Motor neuron (in vitro differentiated cells): ENCODE measurements around the gene TXK. TPM values are rescaled to one million over a fixed set of nuclear protein-coding genes. Genes with fewer than 3 reads are reported as not detected.

ENCODE experiments used
- ATAC-seq, 8 experiments: fragments of 200-7000 bp; cut with Tn5 transposase; replicated peaks in 6 of 8; 2 replicates each; pipeline ENCODE4 v1.8.0; 2021; ENCODE audit warnings: mild to moderate bottlenecking in 8 of 8, moderate library complexity in 8 of 8
- H3K27ac ChIP-seq, 2 donors: fragments of 250-450 bp; sonication (Bioruptor Pico); 2 replicates each; pipeline ENCODE4 v1.9.0; 2021; ENCODE audit warnings: antibody characterized with exemption in 2 of 2, mild to moderate bottlenecking in 2 of 2, moderate library complexity in 1 of 2
- H3K4me1 ChIP-seq, 2 donors: fragments of 250-450 bp; sonication (Bioruptor Pico); replicated peaks in 1 of 2; 2 replicates each; pipeline ENCODE4 v1.6.1; 2021; ENCODE audit warnings: antibody characterized with exemption in 2 of 2, mild to moderate bottlenecking in 2 of 2, moderate library complexity in 1 of 2
- H3K4me3 ChIP-seq, 5 donors: fragments of 250-450 bp; sonication (Bioruptor Pico); 2 replicates each; pipeline ENCODE4 v1.9.0; 2021; ENCODE audit warnings: antibody characterized with exemption in 5 of 5, mild to moderate bottlenecking in 5 of 5, moderate library complexity in 4 of 5
- WGBS, 10 experiments: fragments of 450-650 bp; shearing (Covaris generic); methylation state at CpG; one replicate each; pipeline ENCODE4 v1.0.0; 2022; 5-methylcytosine and 5-hydroxymethylcytosine counted together
- in situ Hi-C, 9 experiments: fragments of 400-800 bp; cut with MboI; loops; one replicate each; pipeline ENCODE4 v1.15.0; 2021; ENCODE audit warnings: low sequenced_read_pairs in 9 of 9, low pct_unique_long_range_greater_than_20kb in 2 of 9; ENCODE audit not compliant: unreplicated experiment in 9 of 9
- total RNA-seq, 8 experiments: library from RNA; unstranded; fragments of 300-600 nt; gene quantifications; 2 replicates each; pipeline versions ENCODE4 v1.2.3 to v1.2.4, GENCODE V29; 2022

TXK gene
- total RNA-seq, 8 experiments from 2014 or later, result 0.05 to 0.85 (median 0.48) TPM; not detected in 2

GRCh38 chr4:48129307-48130014 is 4.6 kb downstream of the TXK start:
- ATAC-seq, result no peak
- no peak overlapping the region for H3K27ac ChIP-seq
- in situ Hi-C loops, result no loop called here
- H3K4me3 ChIP-seq, result no peak overlapping the region
- 40 to 100% (median 91%) methylated on average over 1 to 7 of the region's 9 CpGs; no CpG with 5 or more reads in 3 of the 10 experiments for WGBS, 10 experiments
- H3K4me1 ChIP-seq, result no peaks in the 10 kb centered on the region

- 4 to 100% (median 44%) methylated on average over 1 to 12 of the region's 13 CpGs; no CpG with 5 or more reads in 1 of the 10 experiments for WGBS, 10 experiments
- peak; percentile 26 to 94 (median 65) for ATAC-seq
- no peak overlapping the region for H3K4me3 ChIP-seq
- in situ Hi-C loops, result no loop called here
- no peaks in the 10 kb centered on the region for H3K4me1 ChIP-seq
- H3K27ac ChIP-seq, result no peak overlapping the region
Observed at GRCh38 chr4:48127682-48128404, 6.2 kb downstream of the TXK start.

- 33 to 63% (median 35%) methylated on average over 1 to 3 of the region's 3 CpGs; no CpG with 5 or more reads in 7 of the 10 experiments for WGBS, 10 experiments
- H3K27ac ChIP-seq, result no peak overlapping the region
- no peaks in the 10 kb centered on the region for H3K4me1 ChIP-seq
- in situ Hi-C loops, result no loop called here
- no peak for ATAC-seq
- no peak overlapping the region for H3K4me3 ChIP-seq
Observed at GRCh38 chr4:48127231-48127630, 6.8 kb downstream of the TXK start.

GRCh38 chr4:48126621-48127020 is 7.4 kb downstream of the TXK start:
- no peak overlapping the region for H3K4me3 ChIP-seq
- H3K4me1 ChIP-seq, result no peaks in the 10 kb centered on the region
- in situ Hi-C loops, result no loop called here
- WGBS, 10 experiments, result 60 to 100% (median 88%) methylated on average over 1 of the region's 1 CpG; no CpG with 5 or more reads in 6 of the 10 experiments
- no peak overlapping the region for H3K27ac ChIP-seq
- no peak for ATAC-seq

GRCh38 chr4:48124870-48125269 is 9.2 kb downstream of the TXK start:
- whole genome bisulfite sequencing, 10 experiments, result 20 to 100% (median 67%) methylated on average over 1 to 2 of the region's 2 CpGs; no CpG with 5 or more reads in 2 of the 10 experiments
- in situ Hi-C loops, result loop anchor here in 1 of 9 experiments (25.0 kb wide), 1 partner anchor 412 kb away; no protein-coding TSS in a partner anchor
- ATAC-seq, result no peak
- H3K4me3 ChIP-seq, result no peak overlapping the region
- H3K4me1 ChIP-seq, result no peaks in the 10 kb centered on the region
- no peak overlapping the region for H3K27ac ChIP-seq

GRCh38 chr4:48122756-48123155 is 11.3 kb downstream of the TXK start:
- in situ Hi-C loops, result loop anchor here in 1 of 9 experiments (25.0 kb wide), 1 partner anchor 415 kb away; no protein-coding TSS in a partner anchor

GRCh38 chr4:48121180-48121579 is 12.9 kb downstream of the TXK start:
- Histone ChIP-seq H3K4me3 (no peak overlapping the region), H3K4me1 (no peaks in the 10 kb centered on the region), H3K27ac (no peak overlapping the region)
- in situ Hi-C loops, result loop anchor here in 1 of 9 experiments (25.0 kb wide), 1 partner anchor 416 kb away; no protein-coding TSS in a partner anchor
- ATAC-seq, result no peak
- 67 to 100% (median 100%) methylated on average over 1 to 2 of the region's 2 CpGs; no CpG with 5 or more reads in 2 of the 10 experiments for WGBS, 10 experiments

More at GRCh38 chr4:48122756-48123155, 11.3 kb downstream of the TXK start:
- no peak for ATAC-seq
- 0 to 100% (median 80%) methylated on average over 1 of the region's 1 CpG; no CpG with 5 or more reads in 1 of the 10 experiments for WGBS, 10 experiments
- Histone ChIP-seq H3K4me3 (no peak overlapping the region), H3K27ac (no peak overlapping the region), H3K4me1 (no peaks in the 10 kb centered on the region)

- WGBS, 10 experiments, result 60 to 95% (median 79%) methylated on average over 4 to 8 of the region's 13 CpGs; no CpG with 5 or more reads in 2 of the 10 experiments
- no peak for ATAC-seq
- H3K4me3 ChIP-seq, result no peak overlapping the region
- no peak overlapping the region for H3K27ac ChIP-seq
- no peaks in the 10 kb centered on the region for H3K4me1 ChIP-seq
- in situ Hi-C loops, result loop anchor here in 1 of 9 experiments (25.0 kb wide), 1 partner anchor 417 kb away; no protein-coding TSS in a partner anchor
Observed at GRCh38 chr4:48120132-48120531, 13.9 kb downstream of the TXK start.

GRCh38 chr4:48119646-48120045 is 14.4 kb downstream of the TXK start:
- Histone ChIP-seq H3K4me3 (no peak overlapping the region), H3K4me1 (no peaks in the 10 kb centered on the region), H3K27ac (no peak overlapping the region)
- ATAC-seq, result peak in 1 of 8 experiments; percentile 53
- in situ Hi-C loops, result loop anchor here in 1 of 9 experiments (25.0 kb wide), 1 partner anchor 418 kb away; no protein-coding TSS in a partner anchor

GRCh38 chr4:48118081-48118480 is 16.0 kb downstream of the TXK start:
- WGBS, 10 experiments, result 28 to 100% (median 93%) methylated on average over 1 to 2 of the region's 2 CpGs; no CpG with 5 or more reads in 2 of the 10 experiments
- no peak for ATAC-seq

GRCh38 chr4:48116582-48116981 is 17.5 kb downstream of the TXK start:
- ATAC-seq, result peak in 4 of 8 experiments; percentile 36 to 82 (median 61)
- 36 to 80% (median 80%) methylated on average over 2 to 3 of the region's 3 CpGs; no CpG with 5 or more reads in 5 of the 10 experiments for WGBS, 10 experiments
- H3K4me1 ChIP-seq, result peaks cover 0 to 4% of the 10 kb centered on the region in 2 donors
- in situ Hi-C loops, result loop anchor here in 1 of 9 experiments (25.0 kb wide), 1 partner anchor 421 kb away; no protein-coding TSS in a partner anchor
- no peak overlapping the region for H3K27ac ChIP-seq
- H3K4me3 ChIP-seq, result no peak overlapping the region

More at GRCh38 chr4:48118081-48118480, 16.0 kb downstream of the TXK start:
- Histone ChIP-seq H3K27ac (no peak overlapping the region), H3K4me3 (no peak overlapping the region), H3K4me1 (peaks cover 0 to 4% of the 10 kb centered on the region in 2 donors)
- in situ Hi-C loops, result loop anchor here in 1 of 9 experiments (25.0 kb wide), 1 partner anchor 419 kb away; no protein-coding TSS in a partner anchor

GRCh38 chr4:48114412-48114811 is 19.6 kb downstream of the TXK start:
- Histone ChIP-seq H3K27ac (no peak overlapping the region), H3K4me3 (no peak overlapping the region), H3K4me1 (peaks cover 0 to 4% of the 10 kb centered on the region in 2 donors)
- in situ Hi-C loops, result loop anchor here in 1 of 9 experiments (25.0 kb wide), 1 partner anchor 423 kb away; no protein-coding TSS in a partner anchor
- ATAC-seq, result peak in 1 of 8 experiments; percentile 68
- 20 to 100% (median 75%) methylated on average over 1 to 6 of the region's 6 CpGs; no CpG with 5 or more reads in 2 of the 10 experiments for WGBS, 10 experiments
